Measurements from ENCODE around the gene KIF25. TPM values are rescaled to one million over a fixed set of nuclear protein-coding genes. Genes with fewer than 3 reads are reported as not detected.
A peak's percentile ranks its signal among the peaks of the same experiment; 100 is the strongest.

KIF25 gene
- total and polyA plus RNA-seq, 8 donors = 0.31 to 0.37 (median 0.33) TPM; not detected in 5

DNA sequence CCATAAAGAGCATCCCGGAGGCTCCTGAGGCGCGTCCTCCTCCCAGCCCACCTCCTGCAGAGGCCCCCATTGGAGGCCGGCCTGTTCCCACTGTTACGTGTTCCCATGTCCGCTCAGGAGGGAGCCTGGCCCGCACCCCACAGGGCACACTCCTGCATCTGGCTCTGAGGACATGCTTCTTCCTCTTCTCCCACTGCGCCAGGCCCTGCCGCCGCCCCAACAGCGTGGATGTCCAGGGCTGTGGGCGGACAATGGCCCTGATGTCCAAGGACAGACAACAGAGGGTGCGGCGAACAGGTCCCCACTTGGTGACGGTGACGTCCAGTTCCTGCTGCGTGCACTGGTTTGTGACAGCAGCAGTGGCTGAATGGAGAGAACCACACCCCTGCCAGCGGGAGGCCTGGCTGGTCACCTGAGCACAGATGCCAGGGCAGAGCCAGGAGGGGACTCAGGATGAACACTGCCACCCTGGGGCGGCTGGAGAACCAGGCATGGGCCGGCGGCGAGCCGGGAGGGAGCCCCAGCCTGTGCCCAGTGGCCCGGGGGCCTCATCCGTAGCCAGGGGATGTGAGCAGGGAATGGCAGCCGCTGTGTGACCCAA is 54.9 kb downstream of the KIF25 start:
- peak in 1 of 2 donors; percentile 55 for DNase-seq
- TF ChIP-seq POLR2AphosphoS5 (IDR thresholded peaks at IDR 0.05) (no peak), POLR2A (IDR thresholded peaks at IDR 0.05) (no peak), CTCF (IDR thresholded peaks at IDR 0.05) (no peak), EP300 (IDR thresholded peaks at IDR 0.05) (no peak)

DNA sequence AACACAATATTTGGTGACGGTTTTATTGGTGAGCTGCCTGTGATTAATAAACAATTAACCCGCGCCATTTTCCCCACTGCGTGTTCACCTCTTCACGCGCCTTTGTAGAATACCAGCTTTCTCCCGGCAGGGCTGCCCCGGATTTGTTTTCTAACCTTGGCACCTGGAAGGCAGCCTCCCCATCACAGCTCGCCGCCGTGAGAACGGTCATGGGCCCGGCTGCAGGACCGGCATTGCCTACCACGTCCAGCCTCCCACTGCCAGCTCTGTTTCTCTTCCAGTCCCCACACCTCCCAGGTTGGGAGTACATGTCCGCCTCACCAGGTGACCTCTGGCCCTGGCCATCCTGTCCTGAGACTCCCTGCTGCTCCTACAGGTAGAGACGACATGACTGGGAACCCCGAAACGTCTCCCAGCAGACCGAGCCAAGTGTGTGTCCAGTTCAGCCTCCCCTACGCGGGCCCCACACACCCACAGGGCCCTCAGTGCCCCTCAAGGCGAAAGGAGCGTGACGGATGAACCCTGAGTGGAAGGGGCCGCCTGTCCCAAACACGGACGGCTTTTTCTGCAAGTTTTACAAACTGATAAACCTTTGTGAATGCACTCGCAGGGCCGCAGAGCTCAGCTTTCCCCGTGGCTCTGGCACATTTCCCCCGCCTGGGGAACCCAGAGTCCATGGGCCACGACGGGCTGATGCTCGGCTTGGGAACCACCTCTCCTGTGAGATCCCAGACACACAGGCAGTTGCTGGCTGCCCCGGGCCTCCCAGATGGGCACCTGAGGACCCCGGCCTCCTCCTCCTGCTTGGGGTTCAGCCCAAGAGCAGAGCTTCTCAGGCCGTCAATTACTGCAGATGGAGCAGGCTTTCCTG is 55.9 kb downstream of the KIF25 start:
- TF ChIP-seq CTCF (IDR thresholded peaks at IDR 0.05) = no peak
- 86 to 93% (median 88%) methylated on average over 35 to 38 of the region's 38 CpGs for WGBS, 5 donors
- no peak overlapping the region for H3K27ac ChIP-seq
- H3K36me3 ChIP-seq = no peaks in the 10 kb centered on the region
- no peak for DNase-seq
- no peaks in the 10 kb centered on the region for H3K9me3 ChIP-seq
- peaks cover 0 to 10% (median 0%) of the 10 kb centered on the region in 4 donors for H3K4me1 ChIP-seq
- no peak overlapping the region for H3K4me3 ChIP-seq
- intact Hi-C loops (cut with DNase I; ENCODE audit: low total_unique reads) = no loop called here
- H3K27me3 ChIP-seq = no peaks in the 10 kb centered on the region

More for the DNA sequence above, 54.9 kb downstream of the KIF25 start:
- no peak overlapping the region for H3K4me3 ChIP-seq
- H3K27me3 ChIP-seq = no peaks in the 10 kb centered on the region
- intact Hi-C loops (cut with DNase I; ENCODE audit: low total_unique reads) = no loop called here
- no peaks in the 10 kb centered on the region for H3K9me3 ChIP-seq
- H3K36me3 ChIP-seq = no peaks in the 10 kb centered on the region
- WGBS, 5 donors = 68 to 86% (median 79%) methylated on average over 10 to 26 of the region's 26 CpGs
- peaks cover 0 to 10% (median 0%) of the 10 kb centered on the region in 4 donors for H3K4me1 ChIP-seq
- no peak overlapping the region for H3K27ac ChIP-seq

DNA sequence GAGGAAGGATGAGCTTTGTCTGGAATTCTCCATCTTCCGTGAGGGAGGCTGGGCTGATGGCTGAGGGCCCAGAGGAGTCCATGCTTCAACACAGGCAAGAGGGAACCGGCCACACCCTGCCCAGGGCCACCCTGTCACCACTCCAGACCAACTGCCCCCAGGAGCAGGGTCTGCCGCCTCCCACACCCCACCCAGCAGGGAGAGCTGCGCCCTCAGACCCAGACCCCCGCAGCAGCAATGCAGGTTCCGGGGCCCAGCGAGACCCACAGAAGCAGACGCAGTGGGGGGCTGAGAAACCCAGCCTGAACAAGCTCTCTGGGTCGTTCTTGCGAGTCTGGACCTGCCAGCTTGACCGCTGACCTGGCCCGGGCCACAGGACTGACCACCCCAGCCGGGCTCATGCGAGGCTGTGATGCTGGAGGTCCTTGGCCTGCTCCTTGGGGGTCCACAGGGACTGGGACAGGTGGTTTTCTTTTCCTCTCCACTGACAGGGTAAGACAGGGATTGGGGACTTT is 56.5 kb downstream of the KIF25 start:
- Histone ChIP-seq H3K27me3 (no peaks in the 10 kb centered on the region), H3K36me3 (no peaks in the 10 kb centered on the region), H3K4me1 (peaks cover 0 to 10% (median 0%) of the 10 kb centered on the region in 4 donors), H3K4me3 (no peak overlapping the region), H3K9me3 (no peaks in the 10 kb centered on the region), H3K27ac (no peak overlapping the region)
- TF ChIP-seq EP300 (IDR thresholded peaks at IDR 0.05) = no peak
- no peak for TF ChIP-seq POLR2AphosphoS5 (IDR thresholded peaks at IDR 0.05)
- no peak for TF ChIP-seq POLR2A (IDR thresholded peaks at IDR 0.05)
- no peak for TF ChIP-seq CTCF (IDR thresholded peaks at IDR 0.05)
- DNase-seq = no peak
- intact Hi-C loops (cut with DNase I; ENCODE audit: low total_unique reads) = no loop called here
- WGBS, 5 donors = 84 to 94% (median 91%) methylated on average over 10 to 14 of the region's 14 CpGs

DNA sequence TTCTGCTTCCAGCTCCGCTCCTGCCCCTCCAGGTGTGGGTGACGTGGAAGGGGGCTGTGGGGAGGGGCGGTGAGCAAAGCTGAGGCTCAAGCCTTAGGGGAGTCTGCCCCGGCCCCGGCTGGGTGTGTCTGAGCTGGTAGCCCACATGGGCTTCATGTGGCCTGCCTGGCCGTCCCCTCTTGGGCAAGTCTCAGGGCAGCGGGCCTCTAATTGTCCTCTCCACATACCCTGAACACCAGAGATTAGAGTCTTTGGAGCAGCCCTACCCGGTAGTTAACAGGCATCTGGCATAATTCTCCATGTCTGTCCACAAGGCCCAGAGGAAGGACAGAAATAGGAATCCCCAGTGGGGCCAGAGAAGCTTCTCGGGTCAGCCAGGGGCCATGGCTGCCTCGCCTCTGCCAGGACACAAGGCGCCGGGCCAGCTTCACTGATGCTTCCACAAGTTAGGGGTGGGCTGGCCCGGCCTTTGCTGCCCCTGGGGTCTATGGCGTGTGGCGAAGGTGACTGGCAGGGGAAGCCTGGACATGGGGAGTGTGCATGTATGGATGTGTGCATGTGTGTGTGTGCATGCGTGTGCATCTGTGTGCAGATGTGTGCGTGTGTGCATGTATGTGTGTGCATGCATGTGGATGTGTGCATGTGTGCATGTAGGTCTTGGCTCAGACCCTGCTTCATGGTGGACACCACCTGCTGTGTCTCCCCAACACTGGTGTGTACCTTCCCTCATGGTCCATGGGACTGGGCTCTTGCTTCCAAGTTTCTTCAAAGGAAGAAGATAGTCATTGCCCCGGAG is 57.5 kb downstream of the KIF25 start:
- no peaks in the 10 kb centered on the region for H3K36me3 ChIP-seq
- peak in 1 of 2 donors; percentile 39 for DNase-seq
- no peak for TF ChIP-seq EP300 (IDR thresholded peaks at IDR 0.05)
- TF ChIP-seq CTCF (IDR thresholded peaks at IDR 0.05) = no peak
- TF ChIP-seq POLR2A (IDR thresholded peaks at IDR 0.05) = no peak
- H3K4me1 ChIP-seq = peaks cover 0 to 10% (median 0%) of the 10 kb centered on the region in 4 donors
- intact Hi-C loops (cut with DNase I; ENCODE audit: low total_unique reads) = no loop called here
- H3K27ac ChIP-seq = no peak overlapping the region
- H3K9me3 ChIP-seq = no peaks in the 10 kb centered on the region
- 66 to 80% (median 75%) methylated on average over 13 to 18 of the region's 18 CpGs for WGBS, 5 donors
- no peaks in the 10 kb centered on the region for H3K27me3 ChIP-seq
- H3K4me3 ChIP-seq = no peak overlapping the region
